Endothelial cell of umbilical vein (primary cell): ENCODE results near the gene PLCB4. TPM values are rescaled to one million over a fixed set of nuclear protein-coding genes. Genes with fewer than 3 reads are reported as not detected.

Experiments used
- BruUV-seq: library from RNA; stranded (reverse); fragments of 400-500 nt; replicated peaks from 2 replicates; lab custom pipeline; 2021; lab: Mats Ljungman, UMichigan
- CTCF ChIA-PET: fragments of 300-600, 350-600 bp; sonication (Branson Sonifier 250); formaldehyde crosslinking; loops from one replicate; lab custom pipeline; 2021; ENCODE audit warnings: antibody characterized with exemption, inconsistent platforms; lab: Charles Lee
- POLR2A ChIA-PET: fragments of 300-600, 350-600 bp; sonication (Branson Sonifier 250); formaldehyde crosslinking; loops from one replicate; lab custom pipeline; 2021; ENCODE audit warnings: antibody characterized with exemption, inconsistent platforms; lab: Charles Lee
- DNase-seq: peaks from one replicate; pipeline ENCODE4 v3.0.0-alpha.2; 2011; ENCODE audit warnings: low read depth, low spot score
- FAIRE-seq: peaks from 2 replicates; lab custom pipeline; 2011; peaks lifted over from hg19 to GRCh38; lab: Jason Lieb, UNC
- H2AFZ ChIP-seq: 2 replicates; pipeline ENCODE4 v1.6.0; 2012; ENCODE audit warnings: low read depth, low read length, control low read depth, inconsistent platforms
- H3K27ac ChIP-seq: 2 replicates; pipeline ENCODE4 v1.5.1; 2011; ENCODE audit warnings: low read depth, mild to moderate bottlenecking, control low read depth, low read length, moderate library complexity; ENCODE audit not compliant: insufficient read depth
- H3K27me3 ChIP-seq, 2 experiments: 2 replicates each; pipeline versions ENCODE4 v1.6.0 to v1.6.1; 2011; ENCODE audit warnings: low read length in 2 of 2, mixed read lengths in 1 of 2; ENCODE audit not compliant: control insufficient read depth in 2 of 2, insufficient read depth in 2 of 2
- H3K36me3 ChIP-seq, 2 experiments: 2 replicates in 1 of 2; 3 replicates in 1 of 2; pipeline ENCODE4 v1.5.1; 2011; ENCODE audit warnings: low read length in 2 of 2, mild to moderate bottlenecking in 1 of 2, moderate library complexity in 1 of 2; ENCODE audit not compliant: control insufficient read depth in 2 of 2, insufficient read depth in 2 of 2; ENCODE audit errors: extremely low read depth in 1 of 2
- H3K4me1 ChIP-seq: 3 replicates; pipeline ENCODE4 v1.5.1; 2011; ENCODE audit warnings: mild to moderate bottlenecking, low read length; ENCODE audit not compliant: control insufficient read depth, insufficient read depth; ENCODE audit errors: extremely low read depth
- H3K4me2 ChIP-seq: 2 replicates; pipeline ENCODE4 v1.6.1; 2011; ENCODE audit warnings: low read length, control low read depth, mixed read lengths; ENCODE audit not compliant: insufficient read depth
- H3K4me3 ChIP-seq, 3 experiments: fragments of 200-600 bp in 1 of 3; sonication (generic), shearing (Covaris generic) in 1 of 3; replicated peaks in 1 of 3; 2 replicates each; pipeline ENCODE4 v1.5.1; 2011 to 2016; ENCODE audit warnings: control low read depth in 3 of 3, low read length in 3 of 3, mild to moderate bottlenecking in 2 of 3, inconsistent platforms in 1 of 3, low read depth in 1 of 3, moderate library complexity in 1 of 3; ENCODE audit not compliant: insufficient read depth in 1 of 3
- H3K79me2 ChIP-seq: 2 replicates; pipeline ENCODE4 v1.6.0; 2012; ENCODE audit warnings: low read length, inconsistent platforms; ENCODE audit not compliant: control insufficient read depth, insufficient read depth
- H3K9ac ChIP-seq: replicated peaks from 2 replicates; pipeline ENCODE3; 2011; ENCODE audit warnings: low read length, control low read depth; ENCODE audit not compliant: insufficient read depth; ENCODE audit errors: extremely low read depth
- H3K9me1 ChIP-seq: replicated peaks from 3 replicates; pipeline ENCODE4 v1.6.0; 2011; ENCODE audit warnings: mild to moderate bottlenecking, low read length; ENCODE audit not compliant: control insufficient read depth, insufficient read depth; ENCODE audit errors: extremely low read depth
- H3K9me3 ChIP-seq: replicated peaks from 2 replicates; pipeline ENCODE4 v1.5.1; 2012; ENCODE audit warnings: low read length, inconsistent platforms; ENCODE audit not compliant: control insufficient read depth, insufficient read depth
- H4K20me1 ChIP-seq: replicated peaks from 2 replicates; pipeline ENCODE3; 2011; ENCODE audit warnings: mild to moderate bottlenecking, low read length; ENCODE audit not compliant: control insufficient read depth, insufficient read depth; ENCODE audit errors: extremely low read depth
- CTCF ChIP-seq, 2 donors: IDR thresholded peaks; 1 replicate in 1 of 2; 2 replicates in 1 of 2; pipeline ENCODE4 v1.5.1; 2011; ENCODE audit warnings: low read length in 2 of 2, mild to moderate bottlenecking in 2 of 2, moderate library complexity in 2 of 2, control low read depth in 1 of 2, inconsistent platforms in 1 of 2, low read depth in 1 of 2; ENCODE audit not compliant: insufficient read depth in 1 of 2; ENCODE audit errors: extremely low read depth in 1 of 2
- EZH2 ChIP-seq: IDR thresholded peaks from 2 replicates; pipeline ENCODE4 v1.6.1; 2012; ENCODE audit warnings: borderline replicate concordance, low read depth, mild to moderate bottlenecking, moderate library complexity, low read length, inconsistent platforms; ENCODE audit not compliant: severe bottlenecking
- FOS ChIP-seq: IDR thresholded peaks from 2 replicates; pipeline ENCODE4 v1.6.1; 2011; ENCODE audit warnings: mild to moderate bottlenecking, low read length, moderate library complexity, borderline replicate concordance; ENCODE audit not compliant: insufficient read depth
- GATA2 ChIP-seq: IDR thresholded peaks from 2 replicates; pipeline ENCODE4 v1.7.0; 2011; ENCODE audit warnings: low read depth, mild to moderate bottlenecking, moderate library complexity, mixed read lengths, low read length; ENCODE audit not compliant: insufficient read length, insufficient read depth
- JUN ChIP-seq: IDR thresholded peaks from 2 replicates; pipeline ENCODE4 v1.6.1; 2011; ENCODE audit warnings: borderline replicate concordance, low read depth; ENCODE audit not compliant: insufficient read length, insufficient read depth
- MAX ChIP-seq: IDR thresholded peaks from 2 replicates; pipeline ENCODE4 v1.6.1; 2011; ENCODE audit not compliant: insufficient read depth, insufficient read length
- MYC ChIP-seq: IDR thresholded peaks from one replicate; pipeline ENCODE4 v1.6.1; 2011; ENCODE audit warnings: mild to moderate bottlenecking, low read depth, low read length
- POLR2A ChIP-seq: IDR thresholded peaks from 2 replicates; pipeline ENCODE4 v1.6.1; 2012; ENCODE audit warnings: low read depth, mild to moderate bottlenecking, control low read depth, low read length
- POLR2AphosphoS5 ChIP-seq: IDR thresholded peaks from 2 replicates; pipeline ENCODE4 v1.6.1; 2012; ENCODE audit warnings: low read depth, mild to moderate bottlenecking, control low read depth, low read length, moderate library complexity; ENCODE audit not compliant: insufficient read depth
- dilution Hi-C: fragments of 300-500 bp; cut with MboI; formaldehyde crosslinking; loops from one replicate; pipeline ENCODE4 v1.15.0; 2019; ENCODE audit warnings: low sequenced_read_pairs; ENCODE audit not compliant: extremely low pct_ligation_motif_present
- intact Hi-C: fragments of 100-400 bp; cut with micrococcal nuclease; formaldehyde crosslinking; loops from one replicate; pipeline ENCODE4 v1.10.0; 2022
- polyA plus RNA-seq, 4 experiments: library from polyadenylated mRNA; depleted of rRNA in 3 of 4; stranded (reverse) in 3 of 4; unstranded in 1 of 4; fragments of >200 nt; gene quantifications; 2 replicates each; pipeline versions ENCODE4 v1.2.1 to v1.2.3, GENCODE V29; 2011 to 2012; ENCODE audit warnings: missing spikeins in 1 of 4
- total RNA-seq: library from RNA; stranded (reverse); gene quantifications from 2 replicates; pipeline ENCODE4 v1.2.3, GENCODE V29; 2021

The PLCB4 gene
- total and polyA plus RNA-seq, 2 donors (not counting 3 experiments of a cell fraction or from before 2014, with no cell fraction given), result 0.37 to 1.7 TPM

GRCh38 chr20:9439806-9440205, 370.9 kb downstream of the PLCB4 start:
- intact Hi-C loops, result no loop called here
- Histone ChIP-seq H3K4me1 (no peaks in the 10 kb centered on the region), H3K27me3 (no peaks in the 10 kb centered on the region), H2AFZ (no peak overlapping the region), H3K4me3 (no peak overlapping the region), H3K79me2 (no peaks in the 10 kb centered on the region), H3K9ac (no peak overlapping the region), H3K4me2 (no peak overlapping the region), H3K36me3 (no peaks in the 10 kb centered on the region), H3K9me1 (no peaks in the 10 kb centered on the region), H4K20me1 (no peaks in the 10 kb centered on the region), H3K9me3 (no peaks in the 10 kb centered on the region), H3K27ac (no peak overlapping the region)
- TF ChIP-seq EZH2, result no peak
- TF ChIP-seq POLR2A, result no peak
- no peak for TF ChIP-seq JUN
- no peak for TF ChIP-seq POLR2AphosphoS5
- TF ChIP-seq CTCF (IDR thresholded peaks at IDR 0.05; ENCODE audit: extremely low read depth in 1 of 2, insufficient read depth in 1 of 2, low read depth in 1 of 2, low read length in 2 of 2), result no peak
- TF ChIP-seq FOS, result no peak
- no peak for TF ChIP-seq MYC
- no peak for TF ChIP-seq MAX
- TF ChIP-seq GATA2, result no peak
- ChIA-PET POLR2A (no interaction called here), CTCF (interaction anchor here (0.9 to 2.5 kb wide), 4 partner anchors 10 to 32 kb away, joined by 3 to 9 read pairs (median 4); no protein-coding TSS in a partner anchor)
- dilution Hi-C loops, result no loop called here
- no peak for FAIRE-seq
- DNase-seq, result no peak
- no TSS peak for BruUV-seq
